Spleen (tissue), 7 donors: ENCODE results near the gene DLX4.

ENCODE experiments used
- POLR2A ChIP-seq, 3 donors: fragments of 450-650 bp; IDR thresholded peaks; one replicate each; pipeline ENCODE4 v1.5.1; 2017; ENCODE audit warnings: antibody characterized with exemption in 3 of 3, mild to moderate bottlenecking in 1 of 3
- POLR2AphosphoS5 ChIP-seq, 3 donors: sonication (generic); formaldehyde crosslinking; IDR thresholded peaks; one replicate each; pipeline ENCODE4 v1.5.1; 2017; ENCODE audit warnings: antibody characterized with exemption in 3 of 3
- TF ChIP-seq, protein P1 (sequence below), 11 experiments: fragments of 200-600 bp in 7 of 11; fragments of 450-650 bp in 4 of 11; sonication (generic) in 4 of 11; IDR thresholded peaks in 8 of 11; conservative IDR thresholded peaks in 3 of 11; 1 replicate in 7 of 11; 2 replicates in 4 of 11; pipeline versions ENCODE4 v1.4.0 to v1.8.0; 2016 to 2021; ENCODE audit warnings: antibody characterized with exemption in 11 of 11, inconsistent platforms in 4 of 11, mild to moderate bottlenecking in 1 of 11
- donor health status: DM: no; HTN: no; CAD: no; lungs with moderate emphysema.
- donor health status: DM: no; HTN: no; CAD: no.
- donor health status: DM: no; HTN: no; CAD: no.

GRCh38 chr17:50003911-50004310 is 34.9 kb downstream of the DLX4 start:
- TF ChIP-seq, protein P1, sequence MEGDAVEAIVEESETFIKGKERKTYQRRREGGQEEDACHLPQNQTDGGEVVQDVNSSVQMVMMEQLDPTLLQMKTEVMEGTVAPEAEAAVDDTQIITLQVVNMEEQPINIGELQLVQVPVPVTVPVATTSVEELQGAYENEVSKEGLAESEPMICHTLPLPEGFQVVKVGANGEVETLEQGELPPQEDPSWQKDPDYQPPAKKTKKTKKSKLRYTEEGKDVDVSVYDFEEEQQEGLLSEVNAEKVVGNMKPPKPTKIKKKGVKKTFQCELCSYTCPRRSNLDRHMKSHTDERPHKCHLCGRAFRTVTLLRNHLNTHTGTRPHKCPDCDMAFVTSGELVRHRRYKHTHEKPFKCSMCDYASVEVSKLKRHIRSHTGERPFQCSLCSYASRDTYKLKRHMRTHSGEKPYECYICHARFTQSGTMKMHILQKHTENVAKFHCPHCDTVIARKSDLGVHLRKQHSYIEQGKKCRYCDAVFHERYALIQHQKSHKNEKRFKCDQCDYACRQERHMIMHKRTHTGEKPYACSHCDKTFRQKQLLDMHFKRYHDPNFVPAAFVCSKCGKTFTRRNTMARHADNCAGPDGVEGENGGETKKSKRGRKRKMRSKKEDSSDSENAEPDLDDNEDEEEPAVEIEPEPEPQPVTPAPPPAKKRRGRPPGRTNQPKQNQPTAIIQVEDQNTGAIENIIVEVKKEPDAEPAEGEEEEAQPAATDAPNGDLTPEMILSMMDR (IDR thresholded peaks at IDR 0.05 in 8 of 11, conservative IDR thresholded peaks at IDR 0.05 in 3 of 11), result no peak
- TF ChIP-seq POLR2A (IDR thresholded peaks at IDR 0.05), result no peak
- TF ChIP-seq POLR2AphosphoS5 (IDR thresholded peaks at IDR 0.05), result no peak
